HepG2 (cell line): ENCODE data around the gene CRAT. TPM values are rescaled to one million over a fixed set of nuclear protein-coding genes. Genes with fewer than 3 reads are reported as not detected.

ENCODE experiments used
- EED ChIP-seq: sonication (generic); formaldehyde crosslinking; IDR thresholded peaks from 2 replicates; pipeline ENCODE4 v1.5.0; 2020; ENCODE audit warnings: mild to moderate bottlenecking, missing genetic modification reagents
- SMAD3 ChIP-seq: sonication (generic); formaldehyde crosslinking; IDR thresholded peaks from 2 replicates; pipeline ENCODE4 v1.4.0; 2020; ENCODE audit warnings: missing genetic modification reagents
- SNAI1 ChIP-seq: sonication (generic); formaldehyde crosslinking; IDR thresholded peaks from 2 replicates; pipeline ENCODE4 v1.5.0; 2020; ENCODE audit warnings: mild to moderate bottlenecking, missing genetic modification reagents, borderline replicate concordance
- polyA plus RNA-seq, 8 experiments: library from polyadenylated mRNA; depleted of rRNA in 3 of 8; stranded (reverse) in 7 of 8; unstranded in 1 of 8; fragments of >200 nt; fragmentation: Illumina TruSeq in 4 of 8; extraction: Trizol in 4 of 8; gene quantifications; 2 replicates each; pipeline versions ENCODE4 v1.2.1 to v1.2.3, GENCODE V29; 2011 to 2016; ENCODE audit warnings: low read depth in 4 of 8, missing spikeins in 1 of 8, mixed read lengths in 1 of 8; ENCODE audit not compliant: insufficient read depth in 1 of 8
- total RNA-seq, 5 experiments: library from RNA; depleted of rRNA; stranded (reverse); fragments of >200 nt; fragmentation: Illumina TruSeq; extraction: Trizol; gene quantifications; 2 replicates each; pipeline ENCODE4 v1.2.3, GENCODE V29; 2016; ENCODE audit warnings: low read depth in 1 of 5
- TF ChIP-seq, protein P1 (sequence below): sonication (generic); formaldehyde crosslinking; IDR thresholded peaks from 2 replicates; pipeline ENCODE4 v1.5.0; 2020; ENCODE audit warnings: mild to moderate bottlenecking, missing genetic modification reagents
- TF ChIP-seq, protein P2 (sequence below): sonication (generic); formaldehyde crosslinking; IDR thresholded peaks from 2 replicates; pipeline ENCODE4 v1.4.0; 2020; ENCODE audit warnings: missing genetic modification reagents
- TF ChIP-seq, protein P3 (sequence below): sonication (generic); formaldehyde crosslinking; IDR thresholded peaks from 2 replicates; pipeline ENCODE4 v1.4.0; 2020; ENCODE audit warnings: mild to moderate bottlenecking, missing genetic modification reagents
- TF ChIP-seq, protein P4 (sequence below): sonication (generic); formaldehyde crosslinking; IDR thresholded peaks from 2 replicates; pipeline ENCODE4 v1.5.1; 2020; ENCODE audit warnings: mild to moderate bottlenecking, moderate library complexity, missing genetic modification reagents
- TF ChIP-seq, protein P5 (sequence below): sonication (generic); formaldehyde crosslinking; IDR thresholded peaks from 2 replicates; pipeline ENCODE4 v1.5.0; 2020; ENCODE audit warnings: missing genetic modification reagents

CRAT gene
- total and polyA plus RNA-seq, 2 of the 13 experiments (the other 11 are each of a cell fraction or from before 2014, with no cell fraction given), result 26.1 to 26.6 TPM

DNA sequence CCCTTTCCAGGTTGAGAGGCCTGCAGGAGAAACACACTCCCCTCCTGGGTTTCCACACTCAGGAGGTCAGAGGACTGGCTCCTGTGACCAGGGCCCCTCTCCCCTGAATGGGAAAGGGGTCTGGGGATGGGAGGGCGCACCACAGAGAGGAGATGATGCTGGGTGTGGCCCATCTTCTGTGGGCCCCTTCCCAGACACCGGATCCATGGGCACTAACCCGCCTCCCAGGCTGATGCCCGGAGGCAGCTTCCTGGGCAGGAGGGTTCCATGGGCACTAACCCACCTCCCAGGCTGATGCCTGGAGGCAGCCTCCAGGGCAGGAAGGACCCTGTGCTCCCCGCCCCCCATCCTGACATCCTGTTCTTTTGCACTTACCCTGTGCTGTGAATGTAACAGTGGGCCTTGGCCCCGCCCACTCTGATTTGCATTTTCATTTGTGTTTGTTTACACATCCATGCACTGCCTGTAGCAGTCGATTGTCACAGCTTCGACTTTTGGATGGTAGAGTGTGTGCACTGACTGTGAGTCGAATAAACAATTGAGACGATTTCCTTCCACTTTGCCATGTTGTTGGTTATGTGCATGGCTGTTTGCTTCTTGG lies 39.0 kb downstream of the CRAT start (continued):
- TF ChIP-seq, protein P1, sequence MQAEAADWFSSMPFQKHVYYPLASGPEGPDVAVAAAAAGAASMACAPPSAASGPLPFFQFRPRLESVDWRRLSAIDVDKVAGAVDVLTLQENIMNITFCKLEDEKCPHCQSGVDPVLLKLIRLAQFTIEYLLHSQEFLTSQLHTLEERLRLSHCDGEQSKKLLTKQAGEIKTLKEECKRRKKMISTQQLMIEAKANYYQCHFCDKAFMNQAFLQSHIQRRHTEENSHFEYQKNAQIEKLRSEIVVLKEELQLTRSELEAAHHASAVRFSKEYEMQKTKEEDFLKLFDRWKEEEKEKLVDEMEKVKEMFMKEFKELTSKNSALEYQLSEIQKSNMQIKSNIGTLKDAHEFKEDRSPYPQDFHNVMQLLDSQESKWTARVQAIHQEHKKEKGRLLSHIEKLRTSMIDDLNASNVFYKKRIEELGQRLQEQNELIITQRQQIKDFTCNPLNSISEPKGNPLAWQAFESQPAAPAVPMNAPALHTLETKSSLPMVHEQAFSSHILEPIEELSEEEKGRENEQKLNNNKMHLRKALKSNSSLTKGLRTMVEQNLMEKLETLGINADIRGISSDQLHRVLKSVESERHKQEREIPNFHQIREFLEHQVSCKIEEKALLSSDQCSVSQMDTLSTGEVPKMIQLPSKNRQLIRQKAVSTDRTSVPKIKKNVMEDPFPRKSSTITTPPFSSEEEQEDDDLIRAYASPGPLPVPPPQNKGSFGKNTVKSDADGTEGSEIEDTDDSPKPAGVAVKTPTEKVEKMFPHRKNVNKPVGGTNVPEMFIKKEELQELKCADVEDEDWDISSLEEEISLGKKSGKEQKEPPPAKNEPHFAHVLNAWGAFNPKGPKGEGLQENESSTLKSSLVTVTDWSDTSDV (CRISPR knock-in tag), result no peak
- TF ChIP-seq, protein P2, sequence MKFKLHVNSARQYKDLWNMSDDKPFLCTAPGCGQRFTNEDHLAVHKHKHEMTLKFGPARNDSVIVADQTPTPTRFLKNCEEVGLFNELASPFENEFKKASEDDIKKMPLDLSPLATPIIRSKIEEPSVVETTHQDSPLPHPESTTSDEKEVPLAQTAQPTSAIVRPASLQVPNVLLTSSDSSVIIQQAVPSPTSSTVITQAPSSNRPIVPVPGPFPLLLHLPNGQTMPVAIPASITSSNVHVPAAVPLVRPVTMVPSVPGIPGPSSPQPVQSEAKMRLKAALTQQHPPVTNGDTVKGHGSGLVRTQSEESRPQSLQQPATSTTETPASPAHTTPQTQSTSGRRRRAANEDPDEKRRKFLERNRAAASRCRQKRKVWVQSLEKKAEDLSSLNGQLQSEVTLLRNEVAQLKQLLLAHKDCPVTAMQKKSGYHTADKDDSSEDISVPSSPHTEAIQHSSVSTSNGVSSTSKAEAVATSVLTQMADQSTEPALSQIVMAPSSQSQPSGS (CRISPR knock-in tag), result no peak
- TF ChIP-seq, protein P3, sequence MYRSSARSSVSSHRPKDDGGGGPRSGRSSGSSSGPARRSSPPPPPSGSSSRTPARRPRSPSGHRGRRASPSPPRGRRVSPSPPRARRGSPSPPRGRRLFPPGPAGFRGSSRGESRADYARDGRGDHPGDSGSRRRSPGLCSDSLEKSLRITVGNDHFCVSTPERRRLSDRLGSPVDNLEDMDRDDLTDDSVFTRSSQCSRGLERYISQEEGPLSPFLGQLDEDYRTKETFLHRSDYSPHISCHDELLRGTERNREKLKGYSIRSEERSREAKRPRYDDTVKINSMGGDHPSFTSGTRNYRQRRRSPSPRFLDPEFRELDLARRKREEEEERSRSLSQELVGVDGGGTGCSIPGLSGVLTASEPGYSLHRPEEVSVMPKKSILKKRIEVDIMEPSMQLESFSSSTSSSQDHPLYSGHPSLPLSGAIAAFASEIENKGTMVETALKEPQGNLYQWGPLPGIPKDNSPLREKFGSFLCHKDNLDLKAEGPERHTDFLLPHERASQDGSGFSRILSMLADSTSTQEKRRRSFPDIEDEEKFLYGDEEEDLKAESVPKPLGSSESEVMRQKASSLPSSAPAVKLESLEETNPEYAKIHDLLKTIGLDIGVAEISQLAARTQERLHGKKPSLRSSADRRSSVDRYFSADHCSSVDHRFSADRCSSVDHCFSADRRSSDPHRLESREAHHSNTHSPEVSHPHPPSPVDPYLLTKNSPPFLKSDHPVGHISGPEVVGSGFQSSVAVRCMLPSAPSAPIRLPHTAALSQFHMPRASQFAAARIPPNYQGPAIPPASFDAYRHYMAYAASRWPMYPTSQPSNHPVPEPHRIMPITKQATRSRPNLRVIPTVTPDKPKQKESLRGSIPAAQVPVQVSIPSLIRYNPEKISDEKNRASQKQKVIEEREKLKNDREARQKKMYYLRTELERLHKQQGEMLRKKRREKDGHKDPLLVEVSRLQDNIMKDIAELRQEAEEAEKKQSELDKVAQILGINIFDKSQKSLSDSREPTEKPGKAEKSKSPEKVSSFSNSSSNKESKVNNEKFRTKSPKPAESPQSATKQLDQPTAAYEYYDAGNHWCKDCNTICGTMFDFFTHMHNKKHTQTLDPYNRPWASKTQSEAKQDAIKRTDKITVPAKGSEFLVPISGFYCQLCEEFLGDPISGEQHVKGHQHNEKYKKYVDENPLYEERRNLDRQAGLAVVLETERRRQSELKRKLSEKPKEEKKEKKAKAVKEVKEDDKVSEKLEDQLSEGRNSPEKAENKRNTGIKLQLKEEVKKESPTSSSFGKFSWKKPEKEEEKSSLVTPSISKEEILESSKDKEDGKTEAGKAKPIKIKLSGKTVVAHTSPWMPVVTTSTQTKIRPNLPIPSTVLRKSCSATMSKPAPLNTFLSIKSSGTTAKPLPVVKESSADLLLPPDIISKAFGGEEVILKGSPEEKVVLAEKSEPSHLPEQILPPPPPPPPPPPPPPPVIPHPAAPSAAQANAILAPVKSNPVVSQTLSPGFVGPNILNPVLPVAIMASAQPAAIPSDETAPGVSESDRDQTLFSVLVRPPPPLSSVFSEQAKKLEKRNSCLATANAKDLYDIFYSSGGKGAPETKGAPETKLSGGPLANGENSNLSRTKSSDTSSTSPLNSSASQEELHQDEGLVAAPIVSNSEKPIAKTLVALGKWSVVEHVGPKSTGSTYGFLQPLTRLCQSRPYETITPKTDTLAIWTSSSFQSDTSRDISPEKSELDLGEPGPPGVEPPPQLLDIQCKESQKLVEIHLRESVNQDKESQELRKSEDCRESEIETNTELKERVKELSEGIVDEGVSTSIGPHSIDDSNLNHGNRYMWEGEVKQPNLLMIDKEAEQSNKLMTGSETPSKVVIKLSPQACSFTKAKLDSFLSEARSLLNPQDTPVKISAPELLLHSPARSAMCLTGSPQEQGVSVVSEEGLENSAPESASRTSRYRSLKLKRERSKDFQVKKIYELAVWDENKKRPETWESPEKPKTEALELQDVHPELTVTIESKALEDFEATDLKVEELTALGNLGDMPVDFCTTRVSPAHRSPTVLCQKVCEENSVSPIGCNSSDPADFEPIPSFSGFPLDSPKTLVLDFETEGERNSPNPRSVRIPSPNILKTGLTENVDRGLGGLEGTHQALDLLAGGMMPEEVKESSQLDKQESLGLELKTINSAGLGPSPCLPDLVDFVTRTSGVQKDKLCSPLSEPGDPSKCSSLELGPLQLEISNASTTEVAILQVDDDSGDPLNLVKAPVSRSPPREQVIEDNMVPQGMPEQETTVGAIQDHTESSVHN (CRISPR knock-in tag), result no peak
- TF ChIP-seq EED (no peak), SNAI1 (CRISPR knock-in tag) (no peak), SMAD3 (CRISPR knock-in tag) (no peak)
- TF ChIP-seq, protein P4, sequence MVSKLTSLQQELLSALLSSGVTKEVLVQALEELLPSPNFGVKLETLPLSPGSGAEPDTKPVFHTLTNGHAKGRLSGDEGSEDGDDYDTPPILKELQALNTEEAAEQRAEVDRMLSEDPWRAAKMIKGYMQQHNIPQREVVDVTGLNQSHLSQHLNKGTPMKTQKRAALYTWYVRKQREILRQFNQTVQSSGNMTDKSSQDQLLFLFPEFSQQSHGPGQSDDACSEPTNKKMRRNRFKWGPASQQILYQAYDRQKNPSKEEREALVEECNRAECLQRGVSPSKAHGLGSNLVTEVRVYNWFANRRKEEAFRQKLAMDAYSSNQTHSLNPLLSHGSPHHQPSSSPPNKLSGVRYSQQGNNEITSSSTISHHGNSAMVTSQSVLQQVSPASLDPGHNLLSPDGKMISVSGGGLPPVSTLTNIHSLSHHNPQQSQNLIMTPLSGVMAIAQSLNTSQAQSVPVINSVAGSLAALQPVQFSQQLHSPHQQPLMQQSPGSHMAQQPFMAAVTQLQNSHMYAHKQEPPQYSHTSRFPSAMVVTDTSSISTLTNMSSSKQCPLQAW (CRISPR knock-in tag), result no peak
- TF ChIP-seq, protein P5, sequence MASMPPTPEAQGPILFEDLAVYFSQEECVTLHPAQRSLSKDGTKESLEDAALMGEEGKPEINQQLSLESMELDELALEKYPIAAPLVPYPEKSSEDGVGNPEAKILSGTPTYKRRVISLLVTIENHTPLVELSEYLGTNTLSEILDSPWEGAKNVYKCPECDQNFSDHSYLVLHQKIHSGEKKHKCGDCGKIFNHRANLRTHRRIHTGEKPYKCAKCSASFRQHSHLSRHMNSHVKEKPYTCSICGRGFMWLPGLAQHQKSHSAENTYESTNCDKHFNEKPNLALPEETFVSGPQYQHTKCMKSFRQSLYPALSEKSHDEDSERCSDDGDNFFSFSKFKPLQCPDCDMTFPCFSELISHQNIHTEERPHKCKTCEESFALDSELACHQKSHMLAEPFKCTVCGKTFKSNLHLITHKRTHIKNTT (CRISPR knock-in tag), result no peak
